ENCODE results near the gene TEAD1.
A peak's percentile ranks its signal among the peaks of the same experiment; 100 is the strongest.

Gene TEAD1

DNA sequence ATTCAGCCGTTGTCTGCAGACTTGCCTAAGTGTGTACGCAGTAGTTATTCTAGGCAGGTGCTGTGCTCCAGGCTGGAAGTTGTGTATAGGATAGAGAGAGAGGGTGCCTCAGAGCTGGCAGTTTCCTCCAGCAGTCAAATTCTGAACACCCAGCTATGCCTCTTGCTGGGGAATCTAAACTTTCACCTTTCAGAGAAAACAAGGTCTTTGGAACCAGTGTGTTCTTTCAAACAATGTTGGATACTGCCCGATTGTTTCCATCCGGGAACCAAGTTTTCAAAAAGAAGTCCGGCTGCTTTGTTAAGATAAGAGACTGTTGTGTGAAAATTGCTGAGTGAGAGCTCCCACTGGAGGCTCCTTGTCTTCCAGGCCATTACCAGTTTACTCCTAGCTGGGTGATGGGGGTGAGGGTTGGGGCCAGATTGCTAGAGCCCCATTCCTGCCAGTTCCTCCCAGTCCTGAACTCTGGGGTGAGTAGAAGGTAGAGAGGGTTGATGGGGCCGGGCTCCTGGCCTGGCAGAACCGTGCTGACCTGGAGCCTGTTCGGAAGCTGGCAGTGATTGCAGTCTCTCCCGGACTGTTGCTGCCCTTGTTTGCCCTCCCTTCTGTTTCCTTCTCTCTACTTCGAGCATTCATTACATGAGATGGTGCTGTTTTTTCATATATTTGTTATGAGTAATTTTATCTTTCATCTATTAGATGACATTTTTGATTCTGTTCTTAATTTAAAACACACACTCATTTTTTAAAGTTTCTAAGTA lies 150.2 kb downstream of the TEAD1 start:
- H3K27me3 ChIP-seq: peaks cover 0 to 15% (median 0%) of the 10 kb centered on the region in 11 experiments; a peak in 3 of 22 replicates
- no peak overlapping the region for H3K4me2 ChIP-seq
- no peaks in the 10 kb centered on the region for H4K20me1 ChIP-seq
- no peak overlapping the region for H3K27ac ChIP-seq
- no peak overlapping the region for H3K4me3 ChIP-seq
- TF ChIP-seq Cebpa-rat (IDR thresholded peaks at IDR 0.05): no peak
- H3K9ac ChIP-seq: no peak overlapping the region
- no peaks in the 10 kb centered on the region for H3K9me3 ChIP-seq (replicated peaks in 1 of 11)
- peaks cover 16 to 31% (median 26%) of the 10 kb centered on the region in 10 experiments for H3K4me1 ChIP-seq
- no peaks in the 10 kb centered on the region for H3K36me3 ChIP-seq

DNA sequence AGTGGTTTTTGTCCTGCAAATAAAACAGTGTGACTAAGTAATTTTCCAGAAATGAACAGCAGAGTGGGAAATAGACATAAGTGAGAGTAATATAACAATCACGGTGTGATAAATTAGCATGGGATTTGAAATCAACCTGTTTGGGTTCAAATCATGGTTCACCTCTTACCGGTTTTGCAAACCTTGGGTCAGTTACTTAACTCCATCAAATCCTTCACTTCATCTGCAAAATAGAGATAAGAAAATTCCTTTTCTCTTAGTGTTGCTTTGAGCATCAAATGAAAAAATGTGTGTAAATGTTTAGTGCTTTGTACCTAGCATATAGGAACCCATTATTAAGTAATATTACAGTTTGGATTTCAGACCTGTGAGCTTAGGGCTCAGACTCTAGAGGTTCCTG lies 152.2 kb downstream of the TEAD1 start:
- no peaks in the 10 kb centered on the region for H4K20me1 ChIP-seq
- no peak overlapping the region for H3K4me3 ChIP-seq
- no peaks in the 10 kb centered on the region for H3K9me3 ChIP-seq (replicated peaks in 1 of 11)
- H3K4me2 ChIP-seq: no peak overlapping the region
- peaks cover 20 to 32% (median 28%) of the 10 kb centered on the region in 10 experiments for H3K4me1 ChIP-seq
- no peak overlapping the region for H3K9ac ChIP-seq
- no peak overlapping the region for H3K27ac ChIP-seq
- H3K27me3 ChIP-seq: peaks cover 0 to 19% (median 0%) of the 10 kb centered on the region in 11 experiments; a peak in 3 of 22 replicates
- no peaks in the 10 kb centered on the region for H3K36me3 ChIP-seq
- TF ChIP-seq Cebpa-rat (IDR thresholded peaks at IDR 0.05): no peak

DNA sequence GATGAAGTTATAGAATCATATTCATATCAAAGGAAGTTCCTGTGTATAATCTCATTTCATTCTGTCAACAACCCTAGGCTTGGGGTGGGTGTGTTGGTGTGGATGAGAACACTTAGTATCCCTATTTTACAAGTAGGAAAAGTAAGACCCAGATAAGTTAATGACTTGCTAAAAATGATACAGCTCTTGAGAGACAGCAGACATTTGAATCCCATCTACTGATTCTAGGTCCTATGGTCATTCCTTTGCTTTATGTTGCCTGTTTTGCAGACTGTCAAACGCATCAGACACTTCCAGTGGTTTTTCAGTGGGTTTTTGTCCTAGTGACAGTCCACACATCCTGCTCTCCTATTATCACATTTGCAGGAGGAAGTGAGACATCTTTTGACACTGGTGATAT lies 153.1 kb downstream of the TEAD1 start:
- TF ChIP-seq Cebpa-rat (IDR thresholded peaks at IDR 0.05): no peak
- Histone ChIP-seq H4K20me1 (no peaks in the 10 kb centered on the region), H3K9me3 (replicated peaks in 1 of 11) (no peaks in the 10 kb centered on the region), H3K4me1 (peaks cover 20 to 32% (median 28%) of the 10 kb centered on the region in 10 experiments), H3K4me2 (peak overlapping the region in 5 of 11 experiments; percentile 71 to 85 (median 80); a peak in 4 of 22 replicates), H3K27ac (no peak overlapping the region), H3K4me3 (no peak overlapping the region), H3K9ac (no peak overlapping the region), H3K27me3 (peaks cover 0 to 19% (median 0%) of the 10 kb centered on the region in 11 experiments; a peak in 3 of 22 replicates), H3K36me3 (no peaks in the 10 kb centered on the region)

DNA sequence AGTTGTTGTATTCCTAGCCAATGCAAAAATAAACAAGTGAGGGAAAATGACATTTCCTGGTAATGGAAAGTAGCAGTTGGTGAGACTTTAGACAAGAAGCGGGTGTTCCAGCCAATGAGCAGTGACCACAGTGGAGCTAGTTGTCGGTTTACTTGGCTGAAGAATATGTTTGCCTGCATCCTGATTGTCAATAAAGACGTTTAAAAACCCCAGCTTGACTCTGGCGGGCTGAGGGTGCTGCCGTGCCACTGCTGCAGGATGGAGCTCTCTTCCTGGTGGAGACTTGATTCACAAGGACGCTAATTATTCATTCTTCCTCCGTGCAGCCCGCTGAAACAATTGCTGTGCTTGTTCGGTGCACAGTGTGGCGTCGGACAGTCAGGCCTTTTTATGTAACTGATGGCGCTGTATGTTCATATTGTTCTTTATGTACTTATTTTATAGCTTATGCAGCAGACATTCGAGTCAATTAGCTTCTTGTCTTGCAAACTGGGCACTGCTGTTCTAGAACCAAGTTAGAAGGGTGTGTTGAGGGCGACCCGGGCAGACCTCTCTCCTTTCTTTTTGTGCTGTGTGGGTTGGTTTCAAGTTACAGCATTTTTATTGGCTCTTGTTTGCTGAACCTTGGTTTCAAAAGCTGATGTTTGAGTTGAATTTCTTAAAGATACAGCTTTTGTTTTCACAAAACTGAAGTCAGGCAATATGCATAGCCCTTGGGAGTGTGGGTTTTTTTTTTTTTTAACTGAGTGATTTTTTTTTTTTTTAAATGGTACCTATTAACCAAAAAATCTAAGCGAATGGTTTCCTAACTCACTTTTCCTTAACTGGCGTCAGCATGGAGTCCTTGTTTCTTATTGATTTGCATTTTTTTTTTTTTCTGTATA lies 153.9 kb downstream of the TEAD1 start:
- Histone ChIP-seq H3K27me3 (peaks cover 0 to 19% (median 0%) of the 10 kb centered on the region in 11 experiments; a peak in 3 of 22 replicates), H3K4me1 (peaks cover 20 to 32% (median 28%) of the 10 kb centered on the region in 10 experiments), H3K4me2 (peak overlapping the region; percentile 18 to 85 (median 75); a peak in 21 of 22 replicates), H3K9me3 (replicated peaks in 1 of 11) (no peaks in the 10 kb centered on the region), H3K36me3 (no peaks in the 10 kb centered on the region), H4K20me1 (no peaks in the 10 kb centered on the region), H3K4me3 (0 out of 20 replicates have a peak overlapping the region, but pooled peaks of 1 of the 10 experiments have one; percentile 15), H3K9ac (no peak overlapping the region), H3K27ac (no peak overlapping the region)
- no peak for TF ChIP-seq Cebpa-rat (IDR thresholded peaks at IDR 0.05)

DNA sequence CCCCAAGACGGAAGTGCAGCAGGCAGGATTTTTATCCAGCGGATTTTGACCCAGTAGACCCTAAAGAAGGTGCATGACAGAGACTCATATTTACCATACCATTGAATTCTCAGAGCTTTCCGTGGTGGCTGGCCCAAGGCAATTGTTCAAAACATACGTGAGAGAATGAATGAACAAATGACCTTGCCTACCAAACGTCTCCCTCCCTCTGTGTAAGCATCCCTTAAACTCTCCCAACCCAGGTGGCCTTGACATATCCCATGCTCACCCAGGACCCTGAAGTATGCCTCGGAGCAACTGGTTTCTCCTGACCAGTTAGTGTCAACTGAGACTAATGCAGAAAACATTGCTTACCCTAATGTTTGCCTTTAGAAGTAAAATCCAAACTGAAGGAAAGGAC lies 154.9 kb downstream of the TEAD1 start:
- peaks cover 20 to 32% (median 28%) of the 10 kb centered on the region in 10 experiments for H3K4me1 ChIP-seq
- peaks cover 0 to 19% (median 0%) of the 10 kb centered on the region in 11 experiments; a peak in 3 of 22 replicates for H3K27me3 ChIP-seq
- no peak overlapping the region for H3K9ac ChIP-seq
- H4K20me1 ChIP-seq: no peaks in the 10 kb centered on the region
- no peaks in the 10 kb centered on the region for H3K36me3 ChIP-seq
- H3K4me3 ChIP-seq: 0 out of 20 replicates have a peak overlapping the region, but pooled peaks of 2 of the 10 experiments have one; percentile 15 to 20
- H3K4me2 ChIP-seq: peak overlapping the region; percentile 47 to 85 (median 75)
- TF ChIP-seq Cebpa-rat (IDR thresholded peaks at IDR 0.05): no peak
- no peak overlapping the region for H3K27ac ChIP-seq
- H3K9me3 ChIP-seq (replicated peaks in 1 of 11): no peaks in the 10 kb centered on the region

DNA sequence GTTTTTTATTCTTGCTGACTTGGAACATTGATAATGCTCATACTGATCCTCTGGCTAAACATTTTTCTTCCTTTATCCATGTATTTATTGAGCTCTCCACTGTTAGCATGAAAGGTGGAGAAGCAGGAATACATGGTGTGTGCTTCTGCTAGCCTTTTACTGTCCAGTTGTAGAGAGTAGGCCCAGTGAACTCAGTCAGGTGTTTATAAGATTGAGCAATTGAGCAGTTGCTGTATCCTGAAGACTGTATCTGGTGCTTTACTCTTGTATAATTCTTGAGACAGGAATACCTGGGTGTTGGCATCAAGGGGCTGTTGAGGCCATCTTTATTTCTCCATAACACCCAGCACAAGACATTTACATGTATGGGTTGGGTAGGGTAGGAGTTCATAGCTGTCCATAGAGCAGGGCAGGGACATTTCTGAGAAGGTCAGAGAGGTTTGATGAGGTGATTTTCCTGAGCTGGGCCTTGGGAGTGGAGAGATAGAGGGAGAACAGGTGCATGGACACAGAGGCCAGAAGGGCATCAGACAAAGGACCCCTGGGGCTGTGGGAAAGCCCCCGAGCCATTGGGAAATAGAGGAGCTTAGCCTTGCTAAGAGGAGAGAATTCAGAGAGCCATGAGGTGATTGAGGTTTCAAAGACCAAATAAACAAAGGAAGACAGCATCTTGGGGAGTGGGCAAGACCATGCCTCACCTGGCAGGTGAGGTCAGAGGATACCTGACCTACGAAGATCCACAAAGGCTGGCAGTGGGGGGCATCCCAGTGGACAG lies 155.5 kb downstream of the TEAD1 start:
- peak overlapping the region; percentile 47 to 85 (median 75) for H3K4me2 ChIP-seq
- no peaks in the 10 kb centered on the region for H4K20me1 ChIP-seq
- H3K4me1 ChIP-seq: peaks cover 20 to 32% (median 28%) of the 10 kb centered on the region in 10 experiments
- no peak for TF ChIP-seq Cebpa-rat (IDR thresholded peaks at IDR 0.05)
- no peaks in the 10 kb centered on the region for H3K36me3 ChIP-seq
- H3K27ac ChIP-seq: no peak overlapping the region
- H3K9ac ChIP-seq: no peak overlapping the region
- peaks cover 0 to 19% (median 0%) of the 10 kb centered on the region in 11 experiments; a peak in 3 of 22 replicates for H3K27me3 ChIP-seq
- no peaks in the 10 kb centered on the region for H3K9me3 ChIP-seq (replicated peaks in 1 of 11)
- H3K4me3 ChIP-seq: no peak overlapping the region

DNA sequence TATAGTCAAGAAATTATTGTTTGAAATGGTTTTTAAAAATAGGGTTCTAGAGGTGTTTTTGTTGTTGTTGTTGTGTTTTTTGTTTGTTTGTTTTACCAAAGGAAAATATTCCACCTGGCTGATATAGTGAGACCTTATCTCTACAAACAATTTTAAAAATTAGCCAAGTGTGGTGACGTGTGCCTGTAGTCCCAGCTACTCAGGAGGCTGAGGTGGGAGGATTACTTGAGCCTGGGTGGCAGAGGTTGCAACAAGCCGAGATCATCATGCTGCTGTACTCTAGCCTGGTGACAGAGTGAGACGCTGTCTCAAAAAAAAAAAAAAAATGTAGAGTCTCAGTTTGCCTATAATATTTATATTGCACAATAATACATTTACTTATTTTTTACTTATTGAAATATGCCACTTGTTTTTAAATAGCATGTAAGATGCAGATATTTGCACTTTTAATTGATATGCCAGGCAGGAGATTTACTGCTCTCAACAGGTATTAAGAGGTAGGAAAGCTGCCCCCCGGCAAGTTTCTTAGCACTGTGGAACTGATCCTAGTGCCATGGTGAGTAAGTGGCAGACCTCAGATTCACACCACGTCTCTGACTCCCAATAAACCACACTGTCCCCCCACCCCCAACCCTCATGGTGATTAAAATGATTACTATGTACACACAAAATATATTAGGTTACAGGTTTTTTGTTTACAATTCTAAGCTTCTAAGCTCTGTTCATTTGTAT lies 157.4 kb downstream of the TEAD1 start:
- Histone ChIP-seq H3K9me3 (replicated peaks in 1 of 11) (peaks cover 0 to 8% (median 0%) of the 10 kb centered on the region in 11 experiments; a peak in 2 of 22 replicates), H3K27ac (no peak overlapping the region), H3K4me1 (peaks cover 20 to 32% (median 28%) of the 10 kb centered on the region in 10 experiments), H3K36me3 (no peaks in the 10 kb centered on the region), H3K9ac (no peak overlapping the region), H4K20me1 (no peaks in the 10 kb centered on the region), H3K4me2 (no peak overlapping the region), H3K27me3 (peaks cover 0 to 19% (median 0%) of the 10 kb centered on the region in 11 experiments; a peak in 3 of 22 replicates), H3K4me3 (no peak overlapping the region)
- TF ChIP-seq Cebpa-rat (IDR thresholded peaks at IDR 0.05): peak in 7 of 11 experiments; percentile 12 to 66 (median 30); a peak in 5 of 22 replicates
